Brain microvascular endothelial cell (primary cell): ENCODE measurements around the gene MOV10L1.

ENCODE experiments used
- DNase-seq: peaks from one replicate; pipeline ENCODE4 v3.0.0-alpha.2; 2020
- H3K27ac ChIP-seq: fragments of 250-450 bp; sonication (Bioruptor Pico); 2 replicates; pipeline ENCODE4 v1.5.1; 2020; ENCODE audit warnings: mild to moderate bottlenecking, moderate library complexity
- H3K27me3 ChIP-seq: fragments of 250-450 bp; sonication (Bioruptor Pico); replicated peaks from 2 replicates; pipeline ENCODE4 v1.5.1; 2020; ENCODE audit warnings: mild to moderate bottlenecking
- H3K36me3 ChIP-seq: fragments of 250-450 bp; sonication (Bioruptor Pico); replicated peaks from 2 replicates; pipeline ENCODE4 v1.5.1; 2020; ENCODE audit warnings: mild to moderate bottlenecking
- H3K4me3 ChIP-seq: 2 replicates; pipeline ENCODE4 v1.5.1; 2011; ENCODE audit warnings: low read depth, mild to moderate bottlenecking, control low read depth, low read length, moderate library complexity
- in situ Hi-C: cut with HindIII; loops from 2 replicates; pipeline ENCODE4 v1.10.0; 2017; ENCODE audit warnings: low sequenced_read_pairs, low pct_ligation_motif_present
- TF ChIP-seq, protein P1 (sequence below): IDR thresholded peaks from 2 replicates; pipeline ENCODE4 v1.5.1; 2011; ENCODE audit warnings: low read depth, mild to moderate bottlenecking, moderate library complexity, low read length, control low read depth, inconsistent platforms; ENCODE audit errors: missing control alignments

The MOV10L1 gene

GRCh38 chr22:50186761-50187523 is 97.1 kb downstream of the MOV10L1 start:
- Histone ChIP-seq H3K36me3 (peaks cover 6% of the 10 kb centered on the region), H3K4me3 (peak overlapping the region; percentile 67), H3K27me3 (no peaks in the 10 kb centered on the region), H3K27ac (no peak overlapping the region)
- in situ Hi-C loops: no loop called here
- TF ChIP-seq, protein P1, sequence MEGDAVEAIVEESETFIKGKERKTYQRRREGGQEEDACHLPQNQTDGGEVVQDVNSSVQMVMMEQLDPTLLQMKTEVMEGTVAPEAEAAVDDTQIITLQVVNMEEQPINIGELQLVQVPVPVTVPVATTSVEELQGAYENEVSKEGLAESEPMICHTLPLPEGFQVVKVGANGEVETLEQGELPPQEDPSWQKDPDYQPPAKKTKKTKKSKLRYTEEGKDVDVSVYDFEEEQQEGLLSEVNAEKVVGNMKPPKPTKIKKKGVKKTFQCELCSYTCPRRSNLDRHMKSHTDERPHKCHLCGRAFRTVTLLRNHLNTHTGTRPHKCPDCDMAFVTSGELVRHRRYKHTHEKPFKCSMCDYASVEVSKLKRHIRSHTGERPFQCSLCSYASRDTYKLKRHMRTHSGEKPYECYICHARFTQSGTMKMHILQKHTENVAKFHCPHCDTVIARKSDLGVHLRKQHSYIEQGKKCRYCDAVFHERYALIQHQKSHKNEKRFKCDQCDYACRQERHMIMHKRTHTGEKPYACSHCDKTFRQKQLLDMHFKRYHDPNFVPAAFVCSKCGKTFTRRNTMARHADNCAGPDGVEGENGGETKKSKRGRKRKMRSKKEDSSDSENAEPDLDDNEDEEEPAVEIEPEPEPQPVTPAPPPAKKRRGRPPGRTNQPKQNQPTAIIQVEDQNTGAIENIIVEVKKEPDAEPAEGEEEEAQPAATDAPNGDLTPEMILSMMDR: no peak
- DNase-seq: no peak

- TF ChIP-seq, protein P1: no peak
- peaks cover 10% of the 10 kb centered on the region for H3K36me3 ChIP-seq
- H3K4me3 ChIP-seq: no peak overlapping the region
- no peaks in the 10 kb centered on the region for H3K27me3 ChIP-seq
- DNase-seq: no peak
- H3K27ac ChIP-seq: no peak overlapping the region
- in situ Hi-C loops: no loop called here
Measured at GRCh38 chr22:50188356-50188755, 98.5 kb downstream of the MOV10L1 start.

GRCh38 chr22:50189184-50189848 is 99.5 kb downstream of the MOV10L1 start:
- peaks cover 16% of the 10 kb centered on the region for H3K36me3 ChIP-seq
- in situ Hi-C loops: no loop called here
- TF ChIP-seq, protein P1: no peak
- no peak overlapping the region for H3K4me3 ChIP-seq
- no peak overlapping the region for H3K27ac ChIP-seq
- no peaks in the 10 kb centered on the region for H3K27me3 ChIP-seq
- no peak for DNase-seq

DNA sequence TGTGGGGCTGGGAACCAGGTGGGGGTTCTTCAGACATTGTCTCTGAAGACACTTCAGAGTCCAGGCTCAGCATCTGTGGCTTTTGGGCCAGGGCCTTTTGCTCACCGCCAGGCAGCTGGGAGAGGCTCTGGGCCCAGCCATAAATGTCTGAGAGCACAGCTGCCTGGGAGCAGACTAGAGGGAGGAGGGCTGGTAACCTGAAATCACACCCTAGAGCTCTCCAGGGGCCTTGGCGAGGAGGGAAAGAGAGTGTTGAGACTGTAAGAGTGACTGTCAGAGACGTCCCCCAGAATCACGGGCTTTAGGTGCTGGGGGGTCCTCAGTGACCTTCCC is 100.0 kb downstream of the MOV10L1 start:
- TF ChIP-seq, protein P1: no peak
- in situ Hi-C loops: no loop called here
- Histone ChIP-seq H3K27me3 (no peaks in the 10 kb centered on the region), H3K4me3 (peak overlapping the region; percentile 51), H3K36me3 (peaks cover 21% of the 10 kb centered on the region), H3K27ac (no peak overlapping the region)
- DNase-seq: no peak

GRCh38 chr22:50190182-50190940 is 100.6 kb downstream of the MOV10L1 start:
- in situ Hi-C loops: no loop called here
- TF ChIP-seq, protein P1: peak; percentile 55
- no peak for DNase-seq
- Histone ChIP-seq H3K27ac (no peak overlapping the region), H3K4me3 (peak overlapping the region; percentile 51), H3K27me3 (no peaks in the 10 kb centered on the region), H3K36me3 (peaks cover 25% of the 10 kb centered on the region)
